Measurements from ENCODE around the gene SMARCC1. TPM values are rescaled to one million over a fixed set of nuclear protein-coding genes. Genes with fewer than 3 reads are reported as not detected.

Gene SMARCC1
- total RNA-seq, 1 donor from 2014 or later: 113 TPM

DNA sequence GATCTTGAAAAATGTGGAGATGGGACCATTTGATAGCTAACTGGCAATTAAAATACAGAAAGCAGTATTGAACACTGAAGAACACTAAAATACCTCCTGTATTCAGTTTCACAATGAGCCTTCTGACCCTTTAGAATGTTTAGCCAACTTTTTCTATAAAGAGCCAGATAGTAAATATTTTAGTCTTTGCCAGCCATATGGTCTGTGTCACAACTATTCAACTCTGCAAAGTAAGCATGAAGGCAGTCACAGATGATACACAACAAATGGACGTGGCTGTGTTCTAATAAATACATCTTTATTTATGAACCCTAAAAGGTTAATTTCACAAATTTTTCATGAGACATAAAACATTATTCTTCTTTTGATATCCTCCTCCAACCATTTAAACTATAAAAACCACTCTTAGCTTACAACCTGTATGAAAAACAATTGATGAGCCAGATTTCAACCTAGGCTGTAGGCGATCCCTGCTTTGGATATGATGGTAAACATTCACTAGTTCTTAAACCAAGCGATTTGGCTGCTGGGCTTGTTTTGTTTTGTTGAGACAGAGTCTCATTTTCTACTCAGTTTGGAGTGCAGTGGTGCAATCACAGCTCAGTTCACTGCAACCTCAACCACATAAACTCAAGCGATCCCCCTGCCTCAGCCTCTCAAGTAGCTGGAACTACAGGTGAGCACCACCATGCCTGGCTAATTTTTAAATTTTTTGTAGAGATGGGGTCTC is 189.5 kb downstream of the SMARCC1 start:
- intact Hi-C loops (cut with micrococcal nuclease): no loop called here

DNA sequence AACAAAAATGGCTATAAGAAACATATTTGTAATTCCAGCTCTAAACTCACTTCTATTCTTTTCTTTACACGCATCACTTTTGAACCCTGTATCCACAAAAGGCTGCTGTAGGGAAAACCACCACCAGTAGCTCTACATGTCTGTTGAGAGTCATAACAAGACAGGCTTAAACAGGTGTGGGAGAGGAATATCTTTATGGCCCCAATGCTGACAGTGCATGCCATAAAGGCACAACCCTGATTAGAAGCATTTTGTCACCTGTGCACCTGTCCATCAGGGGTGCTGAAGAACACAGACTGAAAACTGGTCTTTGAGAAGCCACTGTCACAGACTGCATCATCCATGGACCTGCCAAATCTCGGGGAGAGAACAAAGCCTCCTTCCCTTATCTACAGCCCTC is 191.5 kb downstream of the SMARCC1 start:
- intact Hi-C loops (cut with micrococcal nuclease): no loop called here

DNA sequence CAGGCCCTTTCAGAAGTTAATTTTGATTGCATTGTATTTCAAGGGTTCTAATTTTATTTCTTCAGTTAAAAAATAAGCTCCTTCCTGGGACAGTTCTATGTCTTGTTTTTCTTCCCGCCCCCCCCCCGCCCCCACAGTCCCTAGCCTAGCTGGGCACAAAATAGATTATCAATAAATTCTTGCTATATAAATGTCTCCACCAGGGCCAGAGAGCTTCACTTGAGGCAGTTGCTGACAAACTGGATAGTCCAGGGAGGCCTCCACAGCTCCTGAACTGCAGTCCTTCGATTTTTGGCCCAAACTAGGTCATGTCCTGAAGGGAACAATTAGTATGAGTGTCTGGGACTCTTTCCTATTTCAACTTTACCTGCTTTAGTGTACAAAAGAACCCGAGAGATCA is 193.1 kb downstream of the SMARCC1 start:
- intact Hi-C loops (cut with micrococcal nuclease): no loop called here

DNA sequence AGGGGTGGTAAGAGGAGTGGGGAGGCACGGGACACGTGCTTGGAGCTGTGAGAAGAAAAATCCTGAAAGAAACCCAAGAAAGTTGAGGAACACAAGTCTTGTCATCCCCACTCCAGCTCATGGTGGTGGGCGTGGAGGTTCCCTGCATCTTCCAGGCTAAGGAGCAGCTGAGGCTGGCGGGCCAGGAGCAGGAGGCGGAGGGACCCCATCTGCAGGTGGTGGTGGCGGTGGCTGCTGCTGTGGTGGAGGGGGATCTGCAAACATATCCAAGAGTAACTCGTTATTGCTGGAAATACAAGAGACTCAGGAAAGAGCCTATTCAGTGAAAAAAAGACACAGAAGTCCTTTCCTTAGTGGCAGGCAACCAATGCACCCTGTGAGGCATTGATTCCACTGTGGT is 193.6 kb downstream of the SMARCC1 start:
- intact Hi-C loops (cut with micrococcal nuclease): no loop called here

DNA sequence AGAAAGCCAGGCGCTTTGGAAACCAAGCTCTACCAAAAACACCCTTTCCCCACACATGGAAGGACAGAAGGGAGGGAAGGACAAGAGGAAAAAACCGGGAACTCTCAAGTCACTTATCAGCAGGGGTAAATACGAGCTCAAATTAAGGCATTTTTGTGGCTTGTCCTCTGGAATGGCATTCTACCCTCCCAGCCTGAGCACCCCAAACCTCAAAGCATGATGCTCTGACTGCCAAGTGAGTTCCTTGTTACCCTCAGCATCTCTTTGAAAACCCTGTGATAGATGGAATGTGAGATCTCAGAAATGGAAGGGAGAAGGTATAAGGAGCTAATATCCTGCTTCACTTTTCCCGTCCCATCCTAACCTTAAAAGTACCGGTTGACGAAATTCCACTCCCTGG is 194.9 kb downstream of the SMARCC1 start:
- intact Hi-C loops (cut with micrococcal nuclease): no loop called here

DNA sequence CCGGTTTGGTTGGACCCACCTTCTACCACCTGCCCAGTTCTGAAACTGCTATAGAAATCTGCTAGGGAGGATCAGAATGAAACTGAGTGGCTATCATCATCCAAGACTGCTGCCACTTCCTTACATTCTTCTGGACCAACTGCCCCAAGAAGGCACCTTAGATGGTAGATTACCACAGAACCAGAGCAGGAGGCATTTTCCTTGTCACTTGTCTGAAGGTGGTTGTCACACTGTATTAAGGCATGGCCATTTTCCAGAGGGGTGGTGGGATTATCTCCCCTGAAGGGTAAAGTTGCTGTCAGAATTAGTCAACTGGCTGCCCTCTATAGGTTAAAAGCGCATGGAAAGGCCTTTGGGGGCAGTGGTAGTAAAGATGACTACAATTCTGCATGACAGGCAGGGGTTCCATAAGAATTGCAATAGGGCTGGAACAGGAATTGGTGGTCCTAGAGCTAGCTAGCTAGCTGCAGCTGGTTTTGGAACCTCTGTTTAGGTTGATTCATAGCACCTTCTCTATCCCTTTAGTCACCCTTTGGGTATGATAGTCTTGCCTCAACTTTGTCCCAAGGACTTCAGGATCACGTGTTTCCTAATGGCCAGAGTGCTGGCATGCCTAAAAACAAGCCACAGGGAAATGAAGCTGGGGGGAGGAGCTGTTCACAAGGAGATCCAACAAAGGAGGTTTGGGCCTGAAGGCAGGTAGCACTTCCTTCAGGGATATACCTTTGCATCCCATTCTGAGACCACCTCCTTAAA is 198.2 kb downstream of the SMARCC1 start:
- intact Hi-C loops (cut with micrococcal nuclease): no loop called here

DNA sequence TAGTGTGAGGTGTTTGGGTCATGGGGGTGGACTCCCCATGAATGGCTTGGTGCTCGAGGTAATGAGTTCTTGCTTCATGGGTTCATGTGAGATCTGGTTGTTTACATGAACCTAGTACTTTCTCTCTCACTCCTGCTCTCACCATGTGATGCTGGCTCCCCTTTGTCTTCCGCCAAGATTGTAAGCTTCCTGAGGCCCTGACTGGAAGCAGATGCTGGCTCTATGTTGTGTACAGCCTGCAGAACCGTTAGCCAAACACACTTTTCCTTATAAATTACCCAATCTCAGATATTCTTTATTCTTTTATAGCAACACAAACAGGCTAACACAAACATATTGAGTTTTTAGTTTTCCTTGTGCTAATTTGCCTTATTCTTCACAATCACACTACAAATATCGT is 199.9 kb downstream of the SMARCC1 start:
- intact Hi-C loops (cut with micrococcal nuclease): no loop called here

DNA sequence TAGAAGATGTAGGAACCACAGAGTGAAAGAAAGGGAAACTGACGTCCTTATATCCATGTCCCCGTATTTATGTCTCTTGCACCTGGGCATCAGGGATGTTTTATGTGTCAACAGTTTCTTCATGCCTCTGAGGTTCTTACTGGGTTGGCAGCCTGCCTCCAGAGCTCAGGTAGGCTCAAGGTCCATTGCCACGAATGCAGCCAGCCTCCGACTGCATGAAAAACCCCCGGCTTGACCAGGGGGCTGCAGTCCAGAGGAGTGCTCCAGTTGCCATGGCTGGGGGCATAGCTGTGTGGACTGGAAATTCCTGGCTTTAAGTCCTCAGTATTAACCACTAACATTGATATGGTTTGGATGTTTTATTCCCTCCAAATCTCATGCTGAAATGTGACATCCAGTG is 200.3 kb downstream of the SMARCC1 start:
- intact Hi-C loops (cut with micrococcal nuclease): no loop called here

DNA sequence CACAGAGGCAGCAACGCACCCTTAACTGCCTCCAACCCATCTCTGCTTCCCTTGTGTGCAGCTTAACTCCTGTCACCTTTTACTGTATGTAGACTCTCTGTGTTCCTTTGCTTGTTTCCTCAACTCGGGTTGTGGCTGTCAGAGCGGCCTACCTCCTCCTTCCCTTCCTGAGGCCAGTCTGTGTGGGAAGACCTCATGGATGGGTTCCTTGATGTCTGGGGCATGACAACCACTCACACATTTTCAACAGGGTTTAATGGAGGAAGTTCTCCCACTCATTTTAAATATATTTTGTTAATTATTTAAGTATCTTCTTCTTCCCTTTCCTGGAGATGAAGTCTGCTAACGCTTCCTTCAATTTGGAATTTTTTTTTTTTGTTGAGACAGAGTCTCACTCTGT is 201.2 kb downstream of the SMARCC1 start:
- intact Hi-C loops (cut with micrococcal nuclease): no loop called here

DNA sequence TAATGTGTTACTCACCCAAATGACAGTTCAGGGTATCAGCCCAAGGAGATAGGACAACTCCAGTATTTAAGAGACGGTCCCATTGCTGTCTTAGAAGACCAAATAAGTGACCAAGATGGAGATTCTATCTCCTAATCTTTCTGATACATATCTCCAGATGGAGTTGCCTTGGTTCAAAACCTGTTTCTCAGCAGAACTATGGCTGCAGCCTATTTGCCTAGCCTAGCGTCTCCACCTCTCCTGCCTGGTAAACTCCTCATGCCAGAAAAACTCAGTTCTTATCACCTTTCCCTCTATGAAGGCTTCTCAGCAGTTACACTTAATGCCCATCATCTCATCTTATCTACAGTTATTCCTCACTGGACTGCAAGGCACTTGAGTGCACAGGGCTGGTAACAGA is 201.8 kb downstream of the SMARCC1 start:
- intact Hi-C loops (cut with micrococcal nuclease): loop anchor here (1.0 to 5.0 kb wide), 5 partner anchors 58 to 507 kb away; partner anchors contain the start of genes ELP6 and SMARCC1

DNA sequence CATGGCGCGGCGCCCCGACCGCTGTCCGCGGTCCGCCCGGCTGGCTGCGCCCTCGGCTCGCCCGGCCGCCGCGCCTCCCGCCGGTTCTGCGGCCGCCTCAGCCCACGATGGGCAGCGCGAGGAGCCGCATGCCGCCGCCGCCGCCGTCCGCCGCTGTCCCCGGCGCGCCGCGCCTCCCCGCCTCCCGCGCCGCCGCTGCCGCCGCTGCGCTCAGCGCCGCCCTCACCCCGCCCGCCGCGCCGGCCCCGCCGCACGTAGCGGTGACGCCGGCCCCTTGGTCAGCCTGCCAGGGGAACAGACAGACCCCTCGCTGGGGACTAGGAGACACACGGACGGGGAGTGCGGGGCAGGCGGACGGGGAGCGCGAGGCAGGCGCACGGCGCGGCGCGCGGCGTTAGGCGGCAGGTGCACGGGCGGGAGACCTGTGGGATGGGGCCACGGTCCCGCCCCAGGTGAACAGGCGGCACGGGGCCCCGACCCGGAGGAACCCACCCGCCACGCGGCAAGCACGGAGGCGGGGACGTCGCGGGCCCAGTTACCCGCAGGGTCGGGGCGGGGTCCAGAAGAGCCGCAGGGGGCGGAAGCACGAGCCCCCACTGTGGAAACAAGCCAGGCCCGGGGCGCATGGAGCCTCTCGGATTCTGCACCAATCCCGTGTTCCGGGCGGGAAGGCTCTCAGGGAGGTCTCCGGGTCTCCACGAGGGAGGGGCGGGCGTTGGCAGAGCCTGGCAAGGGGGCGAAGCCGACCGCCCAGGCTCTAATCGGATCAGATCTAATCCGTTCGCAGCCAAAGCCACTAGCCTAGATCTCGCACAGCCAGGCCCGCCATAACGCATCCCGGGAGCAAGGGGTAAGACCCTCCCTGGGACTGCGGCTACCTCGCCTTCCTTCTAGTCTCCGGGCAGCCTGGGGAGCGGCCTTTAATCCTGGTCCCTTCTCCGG is 202.7 kb downstream of the SMARCC1 start, which contains the start of gene CSPG5:
TSS of gene CSPG5 (minus strand) at position 175 of the 942 bp plus-strand sequence. CDS start at position 3, 172 bp downstream.
- intact Hi-C loops (cut with micrococcal nuclease): loop anchor here (1.0 to 5.0 kb wide), 5 partner anchors 57 to 508 kb away; partner anchors contain the start of genes ELP6 and SMARCC1

DNA sequence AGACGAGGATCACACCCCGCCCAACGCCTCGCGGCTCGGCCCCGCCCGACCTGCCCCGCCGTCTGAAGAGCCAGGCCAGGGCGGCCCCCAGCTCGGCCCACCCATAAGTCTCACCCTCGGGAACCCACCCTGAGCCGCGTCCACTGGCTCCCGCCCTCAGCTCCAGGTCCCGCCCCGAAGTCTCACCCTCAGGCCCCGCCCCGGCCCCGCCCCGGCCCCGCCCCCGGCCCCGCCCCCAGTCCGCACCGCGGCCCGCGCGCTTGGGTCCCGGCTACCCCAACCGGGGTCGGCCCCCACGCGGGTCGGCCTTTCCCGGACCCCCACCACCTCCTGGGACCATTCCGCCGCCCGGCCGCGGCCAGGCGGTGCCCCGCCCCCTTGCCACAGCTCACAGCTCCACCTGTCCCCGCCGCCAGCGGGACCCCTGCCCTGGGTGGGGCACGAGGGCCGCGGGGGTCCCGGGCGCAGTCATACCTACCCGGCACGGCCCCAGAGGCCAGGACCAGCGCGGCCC is 203.5 kb downstream of the SMARCC1 start:
- intact Hi-C loops (cut with micrococcal nuclease): loop anchor here (2.0 to 5.0 kb wide), 4 partner anchors 65 to 509 kb away; partner anchors contain the start of genes ELP6 and SMARCC1

DNA sequence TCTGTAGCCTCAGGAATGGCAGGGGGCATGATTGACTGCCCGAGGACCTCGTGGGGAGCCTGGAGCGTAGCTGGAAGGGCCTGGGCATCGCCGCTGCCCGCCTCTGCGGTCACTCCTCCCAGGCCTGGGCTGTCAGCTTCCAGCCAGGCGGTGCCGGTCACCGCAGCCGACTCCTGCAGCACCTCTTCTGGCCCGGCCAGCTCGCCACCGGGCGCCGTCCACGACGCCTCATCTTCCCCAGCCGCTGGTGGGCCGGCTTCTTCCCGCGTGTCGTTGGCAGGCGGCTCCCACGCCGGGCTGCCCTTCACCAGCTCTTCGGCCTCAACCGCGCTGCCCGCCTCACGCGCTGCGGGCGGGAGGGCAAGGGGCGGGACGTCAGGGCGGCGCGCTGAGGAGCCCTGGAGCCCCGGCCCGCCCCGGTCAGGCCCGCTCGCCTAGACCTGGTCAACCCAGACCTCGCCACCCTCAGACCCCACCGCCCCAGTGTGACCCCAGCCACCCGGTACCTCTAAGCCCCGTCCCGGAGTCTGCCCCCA is 204.0 kb downstream of the SMARCC1 start:
- intact Hi-C loops (cut with micrococcal nuclease): loop anchor here (2.0 to 5.0 kb wide), 4 partner anchors 65 to 510 kb away; partner anchors contain the start of genes ELP6 and SMARCC1

DNA sequence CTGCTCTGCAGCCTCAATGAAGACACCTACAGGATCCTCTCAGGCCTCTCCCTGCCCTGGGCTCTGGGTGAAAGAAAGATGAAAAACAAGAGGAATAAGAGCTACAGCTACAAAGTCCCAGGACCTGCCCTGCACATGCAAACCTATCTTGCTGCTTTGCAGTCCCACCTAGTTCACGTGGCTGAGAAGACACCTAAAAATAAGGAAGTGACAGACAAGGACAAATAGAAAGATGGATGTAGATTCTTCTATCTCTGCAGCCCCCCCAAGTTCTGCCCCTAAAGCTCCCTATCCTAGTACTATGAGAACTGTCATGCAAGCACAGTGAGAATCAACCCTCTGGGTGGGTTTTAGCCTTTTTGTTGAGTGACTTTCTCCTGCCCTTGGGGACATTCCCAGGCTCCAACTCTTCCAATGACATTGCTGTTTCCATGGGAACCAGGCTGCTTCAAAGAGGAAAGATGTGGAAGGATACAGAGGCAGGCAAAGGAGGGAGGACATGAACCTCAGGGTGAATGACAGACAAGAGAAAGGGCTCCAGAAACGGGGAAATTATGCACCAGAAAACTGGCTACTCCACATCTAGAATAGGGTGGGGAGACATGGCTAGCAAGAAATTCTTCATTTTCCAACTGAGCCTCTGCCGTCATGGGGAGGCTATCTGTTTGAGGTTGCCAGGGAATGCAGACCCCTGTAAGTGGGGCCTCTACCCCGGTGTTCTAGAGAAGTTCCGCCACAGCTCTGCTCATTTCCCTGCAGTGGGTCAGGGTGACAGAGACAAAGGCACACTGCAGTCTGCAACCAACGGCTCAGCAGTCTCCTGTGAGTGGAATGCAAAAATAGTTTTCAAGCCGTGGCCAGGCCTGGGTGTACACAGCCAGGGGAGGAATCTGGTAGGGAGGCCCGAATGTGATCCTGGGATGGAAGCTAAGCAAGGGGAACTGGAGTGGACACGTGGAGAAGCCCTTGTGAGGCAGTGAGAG is 208.2 kb downstream of the SMARCC1 start:
- intact Hi-C loops (cut with micrococcal nuclease): no loop called here

DNA sequence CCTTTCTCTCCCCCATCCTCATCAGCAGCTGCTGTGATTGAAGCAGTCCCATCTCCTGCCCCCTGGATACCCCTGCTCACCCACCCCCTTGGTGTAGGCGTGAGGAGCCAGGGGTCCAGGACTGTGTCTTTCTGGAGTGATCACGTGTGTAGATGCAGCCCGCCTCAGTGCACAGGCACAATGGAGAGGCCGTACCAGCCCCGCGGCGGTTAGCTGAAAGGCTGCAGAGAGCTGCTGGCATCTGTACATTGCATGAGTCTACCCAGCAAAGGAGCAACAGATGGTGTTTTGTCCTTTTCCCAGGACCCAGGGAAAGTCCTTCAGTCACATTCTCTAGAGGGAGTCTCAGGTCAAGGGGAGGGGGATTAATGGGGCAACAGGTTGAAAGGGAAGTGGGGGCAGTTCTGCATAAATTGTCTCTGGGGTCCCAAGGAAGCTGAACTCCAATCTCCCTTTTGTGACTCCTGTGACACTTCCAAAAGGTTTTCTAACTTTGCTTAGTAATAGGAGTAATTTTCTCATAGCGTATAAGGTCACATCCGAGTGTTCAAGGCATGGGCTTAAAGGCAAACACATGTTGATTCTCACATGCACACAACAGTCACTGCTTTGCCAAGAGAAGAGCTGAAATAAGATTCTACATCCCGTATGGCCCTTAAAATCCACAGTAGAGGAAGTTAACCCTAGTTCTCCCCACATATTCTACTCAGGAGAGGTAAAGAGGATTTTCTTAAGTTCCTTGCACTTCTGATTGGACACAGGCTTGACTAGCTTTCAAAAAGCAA is 210.1 kb downstream of the SMARCC1 start:
- intact Hi-C loops (cut with micrococcal nuclease): no loop called here

DNA sequence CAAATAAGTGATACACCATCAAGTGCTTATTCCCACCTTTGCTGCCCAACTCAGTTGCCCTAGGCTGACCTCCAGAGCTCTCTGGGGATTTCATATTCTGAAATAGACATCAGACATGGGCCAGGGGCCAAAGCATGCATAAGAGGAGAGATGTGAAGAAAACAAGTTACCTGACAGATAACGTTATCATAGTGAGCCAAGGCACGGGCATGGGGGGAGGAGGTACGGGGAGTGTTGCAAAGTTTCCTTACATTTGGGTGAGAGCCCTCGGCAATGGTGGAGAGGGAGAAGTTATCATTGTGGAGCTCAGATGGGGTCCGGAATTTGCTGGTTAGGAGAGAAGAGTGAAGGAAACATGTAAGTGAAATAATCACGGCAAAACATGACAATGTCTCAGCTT is 212.8 kb downstream of the SMARCC1 start:
- intact Hi-C loops (cut with micrococcal nuclease): no loop called here

DNA sequence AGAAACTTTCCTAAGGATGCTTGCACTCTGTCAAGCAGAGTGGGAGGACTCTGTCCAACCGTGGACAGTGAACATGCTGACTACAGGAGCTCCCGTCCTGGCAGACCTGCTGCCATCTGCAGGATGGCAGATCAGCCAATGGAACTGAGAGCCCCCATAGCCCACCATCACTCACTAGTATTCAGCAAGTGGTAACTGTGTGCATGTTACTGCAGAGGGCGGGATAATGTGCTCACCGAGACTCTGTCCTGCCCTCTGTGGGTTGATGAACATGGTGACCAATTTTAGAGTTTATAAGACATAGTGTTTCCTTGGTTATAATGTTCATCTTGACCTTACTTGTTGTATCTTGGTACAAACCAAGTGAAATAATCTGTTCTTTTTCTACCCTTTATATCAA is 214.5 kb downstream of the SMARCC1 start:
- intact Hi-C loops (cut with micrococcal nuclease): no loop called here

DNA sequence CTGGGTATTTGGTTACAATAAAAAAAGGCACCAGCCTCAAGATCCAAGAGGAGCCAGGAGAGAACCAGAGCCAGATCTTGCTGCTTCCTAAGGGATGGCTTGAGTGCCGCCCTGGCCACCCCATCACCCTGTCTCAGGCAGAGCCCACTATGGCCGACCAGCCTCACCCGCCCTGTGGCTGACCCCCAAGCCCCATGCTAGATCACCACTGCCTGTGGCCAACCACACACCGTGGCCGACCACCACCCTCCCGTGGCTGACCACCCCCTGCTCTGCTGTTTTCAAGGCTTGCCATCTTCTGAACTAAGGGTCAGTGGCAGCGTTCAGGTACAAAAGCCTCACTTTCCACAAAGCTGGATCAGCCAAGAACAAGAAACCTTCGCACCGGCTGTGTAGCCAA is 215.0 kb downstream of the SMARCC1 start:
- intact Hi-C loops (cut with micrococcal nuclease): no loop called here

All from T-helper 1 cell treated with Interleukin-12 subunit alpha and Interleukin-12 subunit beta and Interleukin-4 antibody, amounts not matched to agents 30 ng/mL and 1 ng/mL, for 36 hours (primary cell).